ENCODE results near the gene DIP2A. TPM values are rescaled to one million over a fixed set of nuclear protein-coding genes. Genes with fewer than 3 reads are reported as not detected.

The DIP2A gene
- total RNA-seq, 2 donors from 2014 or later = 51.0 to 52.2 TPM

- Mint-ChIP-seq H3K4me3 (no peak overlapping the region), H3K36me3 (ENCODE audit: low read depth) (peaks cover 30% of the 10 kb centered on the region), H3K27ac (peak overlapping the region; percentile 24), H3K9me3 (no peaks in the 10 kb centered on the region), H3K27me3 (ENCODE audit: insufficient read depth) (no peaks in the 10 kb centered on the region), H3K4me1 (peaks cover 8% of the 10 kb centered on the region)
- no peaks in the 10 kb centered on the region for H3K27me3 ChIP-seq (ENCODE audit: control insufficient read depth, insufficient read depth, low read length, poor library complexity, severe bottlenecking)
- 91 to 98% methylated on average over 4 to 5 of the region's 5 CpGs for WGBS, 2 experiments (ENCODE audit: insufficient coverage in 1 of 2, insufficient read length in 1 of 2)
- H3K4me1 ChIP-seq (ENCODE audit: control insufficient read depth, insufficient read depth, low read length) = no peaks in the 10 kb centered on the region
- peaks cover 26% of the 10 kb centered on the region for H3K36me3 ChIP-seq (ENCODE audit: control insufficient read depth, insufficient read depth, low read length)
- no peak for DNase-seq
- no peak overlapping the region for H3K4me3 ChIP-seq (ENCODE audit: low read length)
- H3K9me3 ChIP-seq (ENCODE audit: control insufficient read depth, low read length) = no peaks in the 10 kb centered on the region
- no peak overlapping the region for H3K9ac ChIP-seq (ENCODE audit: extremely low read depth, low read length, poor library complexity, severe bottlenecking)
- H3K27ac ChIP-seq (ENCODE audit: low read depth, low read length) = no peak overlapping the region
- TF ChIP-seq CTCF (conservative IDR thresholded peaks at IDR 0.05) = no peak
These were observed 21.8 kb downstream of the DIP2A start for GRCh38 chr21:46480466-46480865.

- WGBS, 2 experiments (ENCODE audit: insufficient coverage in 1 of 2, insufficient read length in 1 of 2) = 92 to 100% methylated on average over 3 to 5 of the region's 6 CpGs
These were observed 23.6 kb downstream of the DIP2A start for GRCh38 chr21:46482225-46482845.

GRCh38 chr21:46482846-46483231, 24.1 kb downstream of the DIP2A start:
- H3K9ac ChIP-seq (ENCODE audit: extremely low read depth, low read length, poor library complexity, severe bottlenecking) = no peak overlapping the region
- peaks cover 37% of the 10 kb centered on the region for H3K36me3 ChIP-seq (ENCODE audit: control insufficient read depth, insufficient read depth, low read length)
- H3K36me3 Mint-ChIP-seq (ENCODE audit: low read depth) = peaks cover 31% of the 10 kb centered on the region
- no peak overlapping the region for H3K27ac Mint-ChIP-seq
- no peaks in the 10 kb centered on the region for H3K27me3 ChIP-seq (ENCODE audit: control insufficient read depth, insufficient read depth, low read length, poor library complexity, severe bottlenecking)
- WGBS, 2 experiments (ENCODE audit: insufficient coverage in 1 of 2, insufficient read length in 1 of 2) = 89 to 91% methylated on average over 1 of the region's 2 CpGs
- H3K4me1 ChIP-seq (ENCODE audit: control insufficient read depth, insufficient read depth, low read length) = no peaks in the 10 kb centered on the region
- no peak for DNase-seq
- peaks cover 8% of the 10 kb centered on the region for H3K4me1 Mint-ChIP-seq
- H3K4me3 Mint-ChIP-seq = no peak overlapping the region
- no peaks in the 10 kb centered on the region for H3K27me3 Mint-ChIP-seq (ENCODE audit: insufficient read depth)
- H3K9me3 ChIP-seq (ENCODE audit: control insufficient read depth, low read length) = no peaks in the 10 kb centered on the region
- TF ChIP-seq CTCF (conservative IDR thresholded peaks at IDR 0.05) = no peak
- H3K9me3 Mint-ChIP-seq = no peaks in the 10 kb centered on the region
- H3K27ac ChIP-seq (ENCODE audit: low read depth, low read length) = no peak overlapping the region
- H3K4me3 ChIP-seq (ENCODE audit: low read length) = no peak overlapping the region

More at GRCh38 chr21:46482225-46482845, 23.6 kb downstream of the DIP2A start:
- no peak overlapping the region for H3K27ac ChIP-seq (ENCODE audit: low read depth, low read length)
- Mint-ChIP-seq H3K4me1 (peaks cover 8% of the 10 kb centered on the region), H3K9me3 (no peaks in the 10 kb centered on the region), H3K27ac (no peak overlapping the region), H3K4me3 (no peak overlapping the region), H3K27me3 (ENCODE audit: insufficient read depth) (no peaks in the 10 kb centered on the region), H3K36me3 (ENCODE audit: low read depth) (peaks cover 35% of the 10 kb centered on the region)
- H3K27me3 ChIP-seq (ENCODE audit: control insufficient read depth, insufficient read depth, low read length, poor library complexity, severe bottlenecking) = no peaks in the 10 kb centered on the region
- H3K36me3 ChIP-seq (ENCODE audit: control insufficient read depth, insufficient read depth, low read length) = peaks cover 37% of the 10 kb centered on the region
- no peak overlapping the region for H3K9ac ChIP-seq (ENCODE audit: extremely low read depth, low read length, poor library complexity, severe bottlenecking)
- no peak for DNase-seq
- H3K4me3 ChIP-seq (ENCODE audit: low read length) = no peak overlapping the region
- no peak for TF ChIP-seq CTCF (conservative IDR thresholded peaks at IDR 0.05)
- H3K4me1 ChIP-seq (ENCODE audit: control insufficient read depth, insufficient read depth, low read length) = no peaks in the 10 kb centered on the region
- no peaks in the 10 kb centered on the region for H3K9me3 ChIP-seq (ENCODE audit: control insufficient read depth, low read length)

All from endodermal cell (in vitro differentiated cells).